K562 (cell line): ENCODE data around the gene KRT28. TPM values are rescaled to one million over a fixed set of nuclear protein-coding genes. Genes with fewer than 3 reads are reported as not detected.

Experiments used
- ATAC-seq: fragments of 200-7000 bp; cut with Tn5 transposase; 3 replicates; pipeline ENCODE4 v1.9.1; 2020; ENCODE audit warnings: moderate library complexity
- BruUV-seq: library from RNA; stranded (reverse); fragments of 400-500 nt; replicated peaks from 2 replicates; lab custom pipeline; 2021; lab: Mats Ljungman, UMichigan
- CTCF ChIA-PET: fragments of 300-600 bp; formaldehyde crosslinking; extraction: SDS; loops from one replicate; lab custom pipeline; 2021; ENCODE audit warnings: low intra/inter-chr PET ratio; lab: Yijun Ruan, JAX
- POLR2A ChIA-PET: fragments of 300-600, 350-650 bp; sonication (Branson Sonifier 250); formaldehyde crosslinking; extraction: SDS; loops from one replicate; lab custom pipeline; 2021; ENCODE audit warnings: antibody characterized with exemption, inconsistent platforms; lab: Yijun Ruan, JAX
- DNase-seq, 4 experiments: peaks; one replicate each; pipeline versions ENCODE4 v3.0.0 to v3.0.0-alpha.2; 2011 to 2018; ENCODE audit warnings: low spot score in 3 of 4, mixed read lengths in 3 of 4; ENCODE audit errors: extremely low read depth in 1 of 4
- FAIRE-seq: peaks from 2 replicates; lab custom pipeline; 2011; peaks lifted over from hg19 to GRCh38; lab: Jason Lieb, UNC
- H2AFZ ChIP-seq: 2 replicates; pipeline ENCODE4 v1.6.0; 2011; ENCODE audit warnings: low read depth, low read length, control low read depth, inconsistent platforms
- H3K27ac ChIP-seq: fragments of 200-600 bp; 3 replicates; pipeline ENCODE4 v1.8.0; 2011; ENCODE audit warnings: low read depth, mild to moderate bottlenecking, control low read depth, inconsistent platforms, low read length, moderate library complexity, mixed read lengths; ENCODE audit errors: extremely low read depth
- H3K27me3 ChIP-seq, 2 experiments: fragments of 300-600 bp in 1 of 2; 2 replicates in 1 of 2; 3 replicates in 1 of 2; pipeline versions ENCODE4 v1.6.0 to v1.8.0; 2011; ENCODE audit warnings: inconsistent platforms in 2 of 2, low read length in 2 of 2, mild to moderate bottlenecking in 1 of 2, mixed read lengths in 1 of 2, moderate library complexity in 1 of 2; ENCODE audit not compliant: control insufficient read depth in 2 of 2, insufficient read depth in 2 of 2
- H3K36me3 ChIP-seq: fragments of 300-600 bp; 3 replicates; pipeline ENCODE4 v1.8.0; 2011; ENCODE audit warnings: mild to moderate bottlenecking, low read length, inconsistent platforms; ENCODE audit not compliant: control insufficient read depth, insufficient read depth
- H3K4me1 ChIP-seq, 2 experiments: fragments of 200-600 bp in 1 of 2; replicated peaks in 1 of 2; 2 replicates in 1 of 2; 3 replicates in 1 of 2; pipeline versions ENCODE4 v1.5.1 to v1.8.0; 2011; ENCODE audit warnings: inconsistent platforms in 2 of 2, low read length in 2 of 2, mild to moderate bottlenecking in 1 of 2, mixed read lengths in 1 of 2, moderate library complexity in 1 of 2; ENCODE audit not compliant: control insufficient read depth in 2 of 2, insufficient read depth in 2 of 2
- H3K4me2 ChIP-seq: 2 replicates; pipeline ENCODE4 v1.6.1; 2011; ENCODE audit warnings: low read length, control low read depth, inconsistent platforms, mixed read lengths; ENCODE audit not compliant: insufficient read depth
- H3K4me3 ChIP-seq: fragments of 200-600 bp; sonication (generic), shearing (Covaris generic); 2 replicates; pipeline ENCODE4 v1.5.1; 2016; ENCODE audit warnings: control low read depth, inconsistent platforms
- H3K79me2 ChIP-seq: fragments of 200-600 bp; 3 replicates; pipeline ENCODE4 v1.8.0; 2011; ENCODE audit warnings: low read length, inconsistent platforms; ENCODE audit not compliant: control insufficient read depth, insufficient read depth
- H3K9ac ChIP-seq, 2 experiments: 2 replicates each; pipeline versions ENCODE4 v1.6.0 to v1.6.1; 2011; ENCODE audit warnings: low read depth in 2 of 2, low read length in 2 of 2, control low read depth in 1 of 2, inconsistent platforms in 1 of 2, mild to moderate bottlenecking in 1 of 2, mixed read lengths in 1 of 2; ENCODE audit not compliant: insufficient read depth in 1 of 2
- H3K9me1 ChIP-seq: one replicate; pipeline ENCODE4 v1.6.0; 2011; ENCODE audit warnings: inconsistent platforms, mild to moderate bottlenecking, low read length, moderate library complexity; ENCODE audit not compliant: control insufficient read depth, insufficient read depth
- H3K9me3 ChIP-seq: replicated peaks from 2 replicates; pipeline ENCODE4 v1.5.1; 2011; ENCODE audit warnings: low read depth, low read length, inconsistent platforms; ENCODE audit not compliant: control insufficient read depth, insufficient read depth
- H4K20me1 ChIP-seq: replicated peaks from 2 replicates; pipeline ENCODE4 v1.6.1; 2011; ENCODE audit warnings: low read length, inconsistent platforms, mixed read lengths; ENCODE audit not compliant: control insufficient read depth, insufficient read depth
- HCFC1 ChIP-seq: IDR thresholded peaks from 2 replicates; pipeline ENCODE4 v1.6.1; 2012; ENCODE audit warnings: low read depth, low read length, improper control_type of control experiment
- HNRNPLL ChIP-seq: fragments of 200-400 bp; formaldehyde crosslinking; IDR thresholded peaks from 2 replicates; pipeline ENCODE4 v1.6.1; 2017; ENCODE audit warnings: low read length, low read depth, mild to moderate bottlenecking; ENCODE audit not compliant: poor library complexity, severe bottlenecking
- IRF1 ChIP-seq: sonication (generic); formaldehyde crosslinking; IDR thresholded peaks from 2 replicates; pipeline ENCODE4 v1.8.0; 2022; ENCODE audit warnings: missing genetic modification reagents, mild to moderate bottlenecking, borderline replicate concordance
- NFIC ChIP-seq: fragments of 450-650 bp; IDR thresholded peaks from 2 replicates; pipeline ENCODE4 v1.6.1; 2017; ENCODE audit warnings: mild to moderate bottlenecking, inconsistent platforms
- NRF1 ChIP-seq, 2 experiments: fragments of 450-650 bp; IDR thresholded peaks in 1 of 2; conservative IDR thresholded peaks in 1 of 2; 2 replicates each; pipeline ENCODE4 v1.6.1; 2014; ENCODE audit warnings: mild to moderate bottlenecking in 2 of 2
- SFPQ ChIP-seq: fragments of 200-400 bp; formaldehyde crosslinking; IDR thresholded peaks from 2 replicates; pipeline ENCODE4 v1.6.1; 2017; ENCODE audit warnings: mild to moderate bottlenecking, low read depth, low read length, moderate library complexity
- ZFPM2 ChIP-seq: fragments of 250-450 bp; sonication (Bioruptor Pico); IDR thresholded peaks from 2 replicates; pipeline ENCODE4 v1.5.1; 2022; ENCODE audit warnings: mild to moderate bottlenecking
- ZNF431 ChIP-seq: sonication (generic); formaldehyde crosslinking; IDR thresholded peaks from 2 replicates; pipeline ENCODE4 v1.8.0; 2022; ENCODE audit warnings: mild to moderate bottlenecking, missing genetic modification reagents
- ZNF696 ChIP-seq: fragments of 250-450 bp; sonication (Bioruptor Pico); conservative IDR thresholded peaks from 2 replicates; pipeline ENCODE4 v1.4.0; 2020; ENCODE audit warnings: mild to moderate bottlenecking, moderate library complexity
- ZSCAN32 ChIP-seq: fragments of 450-650 bp; formaldehyde crosslinking; IDR thresholded peaks from 2 replicates; pipeline ENCODE4 v1.4.0; 2020; ENCODE audit warnings: mild to moderate bottlenecking, moderate library complexity
- WGBS: fragments of 100-300 bp; shearing (Covaris generic); methylation state at CpG from one replicate; pipeline ENCODE4 v1.1.6; 2016; ENCODE audit warnings: low coverage, mixed read lengths; ENCODE audit not compliant: insufficient coverage; ENCODE audit errors: missing lambda C conversion rate; 5-methylcytosine and 5-hydroxymethylcytosine counted together
- in situ Hi-C: fragments of 300-500 bp; cut with MboI; formaldehyde crosslinking; loops from 4 replicates; pipeline ENCODE4 v1.15.0; 2018; ENCODE audit warnings: inconsistent platforms, mixed read lengths
- intact Hi-C: fragments of 100-400 bp; cut with micrococcal nuclease; formaldehyde crosslinking; loops from 2 replicates; pipeline ENCODE4 v1.14.2; 2022
- polyA plus RNA-seq, 8 experiments: library from polyadenylated mRNA; depleted of rRNA in 4 of 8; stranded (reverse) in 5 of 8; unstranded in 3 of 8; fragments of >200 nt; fragmentation: Nextera tagmentation in 2 of 8; fragmentation: Illumina TruSeq in 1 of 8; extraction: Ambion mirVana in 2 of 8; extraction: Trizol in 1 of 8; gene quantifications; 2 replicates each; pipeline versions ENCODE4 v1.2.1 to v1.2.3, GENCODE V29; 2011 to 2014; ENCODE audit warnings: inconsistent platforms in 1 of 8, missing spikeins in 1 of 8
- total RNA-seq, 7 experiments: library from RNA; depleted of rRNA in 6 of 7; stranded (reverse); fragments of >200 nt in 6 of 7; fragmentation: Illumina TruSeq in 2 of 7; extraction: Trizol in 2 of 7; gene quantifications; 2 replicates each; pipeline versions ENCODE4 v1.2.1 to v1.2.3, GENCODE V29; 2011 to 2021; ENCODE audit warnings: low replicate concordance in 1 of 7

The KRT28 gene
- total and polyA plus RNA-seq, 9 of the 15 experiments (the other 6 are each of a cell fraction or from before 2014, with no cell fraction given): not detected

GRCh38 chr17:40751065-40751464 lies 48.7 kb downstream of the KRT28 start (continued):
- no peak for TF ChIP-seq ZNF431 (CRISPR knock-in tag)
- no peak for TF ChIP-seq SFPQ

- FAIRE-seq: no peak
- Histone ChIP-seq H3K4me2 (no peak overlapping the region), H4K20me1 (no peaks in the 10 kb centered on the region), H3K9me1 (no peaks in the 10 kb centered on the region), H2AFZ (no peak overlapping the region), H3K4me1 (no peaks in the 10 kb centered on the region), H3K27ac (no peak overlapping the region), H3K9me3 (no peaks in the 10 kb centered on the region)
- ChIA-PET POLR2A (no interaction called here), CTCF (interaction anchor here (0.5 kb wide), 1 partner anchor 335 kb away, joined by 3 read pairs; no protein-coding TSS in a partner anchor)
- intact Hi-C loops: no loop called here
- WGBS: 6% methylated on average over 6 of the region's 6 CpGs
- no peak for DNase-seq
- TF ChIP-seq IRF1 (CRISPR knock-in tag): no peak
- TF ChIP-seq NRF1 (conservative IDR thresholded peaks at IDR 0.05 in 1 of 2, IDR thresholded peaks at IDR 0.05 in 1 of 2): peak in 1 of 2 experiments; percentile 30; a peak in 1 of 4 replicates
- no peak for TF ChIP-seq ZFPM2 (CRISPR knock-in tag)
- no peak for TF ChIP-seq ZSCAN32 (CRISPR knock-in tag)
- no peak for TF ChIP-seq ZNF696
- TF ChIP-seq HNRNPLL: peak; percentile 53
- TF ChIP-seq HCFC1: no peak
- peak; percentile 13; the same call in 1 of the 2 replicates for TF ChIP-seq NFIC
- TF ChIP-seq, all 486 proteins: peak for 3
- peaks cover 14 to 21% of the 10 kb centered on the region in 2 experiments; a peak in 4 of 5 replicates for H3K27me3 ChIP-seq
- ATAC-seq: no peak
- H3K36me3 ChIP-seq: no peaks in the 10 kb centered on the region
- H3K4me3 ChIP-seq: no peak overlapping the region
- no peaks in the 10 kb centered on the region for H3K79me2 ChIP-seq
- in situ Hi-C loops: no loop called here
- no TSS peak for BruUV-seq
- H3K9ac ChIP-seq: no peak overlapping the region
Observed at GRCh38 chr17:40750391-40750790, 49.4 kb downstream of the KRT28 start.
